BJ (cell line): ENCODE data around the gene HLA-F. TPM values are rescaled to one million over a fixed set of nuclear protein-coding genes. Genes with fewer than 3 reads are reported as not detected.

Source experiments
- CTCF ChIA-PET: fragments of 350-600 bp; formaldehyde crosslinking; extraction: SDS; loops from one replicate; lab custom pipeline; 2021; ENCODE audit warnings: antibody characterized with exemption, inconsistent platforms; lab: Yijun Ruan, JAX
- POLR2A ChIA-PET: fragments of 300-600 bp; sonication (Branson Sonifier 250); formaldehyde crosslinking; extraction: SDS; loops from one replicate; lab custom pipeline; 2021; ENCODE audit warnings: antibody characterized with exemption; lab: Charles Lee
- DNase-seq: peaks from one replicate; pipeline ENCODE4 v3.0.0-alpha.2; 2011; ENCODE audit warnings: low read depth
- H3K27me3 ChIP-seq: 2 replicates; pipeline ENCODE4 v1.6.0; 2011; ENCODE audit warnings: low read length; ENCODE audit not compliant: control insufficient read depth, insufficient read depth
- H3K36me3 ChIP-seq: 2 replicates; pipeline ENCODE4 v1.5.1; 2011; ENCODE audit warnings: low read length; ENCODE audit not compliant: control insufficient read depth, insufficient read depth
- H3K4me3 ChIP-seq: 2 replicates; pipeline ENCODE4 v1.5.1; 2011; ENCODE audit warnings: low read depth, mild to moderate bottlenecking, control low read depth, low read length
- polyA plus RNA-seq: library from polyadenylated mRNA; depleted of rRNA; stranded (reverse); fragments of >200 nt; gene quantifications from 2 replicates; pipeline ENCODE4 v1.2.3, GENCODE V29; 2011
- TF ChIP-seq, protein P1 (sequence below): IDR thresholded peaks from 2 replicates; pipeline ENCODE4 v1.5.1; 2011; ENCODE audit warnings: low read depth, mild to moderate bottlenecking, control low read depth, inconsistent platforms, low read length, moderate library complexity; ENCODE audit not compliant: insufficient read depth

Gene HLA-F
- polyA plus RNA-seq, 1 experiment: 30.7 TPM

DNA sequence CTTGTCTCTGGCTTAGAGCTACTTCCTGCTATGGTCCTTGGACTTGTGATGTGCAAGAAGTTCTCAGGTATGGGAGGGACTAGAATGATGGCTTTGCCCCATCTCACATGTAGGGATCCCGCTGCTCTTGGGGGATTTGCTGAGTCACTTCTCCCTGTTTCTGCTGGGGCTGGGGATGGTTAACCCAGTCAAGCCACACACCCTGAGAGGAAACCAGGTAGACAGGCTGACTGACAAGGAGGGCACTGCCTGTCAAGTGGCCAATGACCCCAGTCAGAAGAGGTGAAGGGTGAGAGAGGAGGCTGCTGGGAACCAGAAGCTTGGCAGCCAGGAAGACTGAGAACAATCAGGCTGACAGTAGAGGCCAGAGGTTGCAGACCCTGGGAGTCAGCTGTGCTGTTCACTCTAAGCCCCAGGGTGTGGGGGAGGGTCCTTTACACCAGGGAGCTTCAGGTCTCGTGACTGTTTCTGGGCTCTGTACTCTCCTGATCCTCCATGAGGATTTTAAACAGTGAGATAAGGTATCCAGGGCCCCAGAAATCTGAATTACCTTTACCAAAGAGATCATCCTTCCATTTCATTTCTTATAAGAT, 34.6 kb downstream of the HLA-F start:
- no peak for DNase-seq
- TF ChIP-seq, protein P1, sequence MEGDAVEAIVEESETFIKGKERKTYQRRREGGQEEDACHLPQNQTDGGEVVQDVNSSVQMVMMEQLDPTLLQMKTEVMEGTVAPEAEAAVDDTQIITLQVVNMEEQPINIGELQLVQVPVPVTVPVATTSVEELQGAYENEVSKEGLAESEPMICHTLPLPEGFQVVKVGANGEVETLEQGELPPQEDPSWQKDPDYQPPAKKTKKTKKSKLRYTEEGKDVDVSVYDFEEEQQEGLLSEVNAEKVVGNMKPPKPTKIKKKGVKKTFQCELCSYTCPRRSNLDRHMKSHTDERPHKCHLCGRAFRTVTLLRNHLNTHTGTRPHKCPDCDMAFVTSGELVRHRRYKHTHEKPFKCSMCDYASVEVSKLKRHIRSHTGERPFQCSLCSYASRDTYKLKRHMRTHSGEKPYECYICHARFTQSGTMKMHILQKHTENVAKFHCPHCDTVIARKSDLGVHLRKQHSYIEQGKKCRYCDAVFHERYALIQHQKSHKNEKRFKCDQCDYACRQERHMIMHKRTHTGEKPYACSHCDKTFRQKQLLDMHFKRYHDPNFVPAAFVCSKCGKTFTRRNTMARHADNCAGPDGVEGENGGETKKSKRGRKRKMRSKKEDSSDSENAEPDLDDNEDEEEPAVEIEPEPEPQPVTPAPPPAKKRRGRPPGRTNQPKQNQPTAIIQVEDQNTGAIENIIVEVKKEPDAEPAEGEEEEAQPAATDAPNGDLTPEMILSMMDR: no peak
- Histone ChIP-seq H3K27me3 (peaks cover 14% of the 10 kb centered on the region), H3K36me3 (no peaks in the 10 kb centered on the region), H3K4me3 (no peak overlapping the region)
- ChIA-PET POLR2A (no interaction called here), CTCF (interaction anchor here (0.9 kb wide), 2 partner anchors 9 to 19 kb away, joined by 3 to 4 read pairs; no protein-coding TSS in a partner anchor)

DNA sequence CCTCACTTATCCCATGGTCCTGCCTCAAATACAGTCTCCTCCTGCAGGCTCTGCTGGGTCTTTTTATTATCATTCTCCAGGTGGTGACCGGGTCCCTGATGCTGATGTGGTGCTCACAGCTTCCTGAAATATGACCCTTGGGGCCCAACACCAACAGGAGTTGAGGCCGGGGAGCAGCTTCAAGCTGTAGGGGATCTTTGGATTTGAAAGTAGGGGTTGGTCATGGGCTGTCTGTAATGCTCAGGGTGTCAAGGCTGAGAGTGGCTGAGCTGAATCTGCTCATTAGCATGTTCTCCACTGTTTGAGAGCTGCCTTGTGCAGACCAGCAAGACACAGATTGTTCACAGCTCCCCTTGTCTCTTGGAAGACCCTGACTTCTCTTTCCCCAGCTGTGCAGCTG, 35.5 kb downstream of the HLA-F start:
- TF ChIP-seq, protein P1: no peak
- H3K4me3 ChIP-seq: no peak overlapping the region
- DNase-seq: no peak
- no peaks in the 10 kb centered on the region for H3K36me3 ChIP-seq
- CTCF ChIA-PET: interaction anchor here (0.9 to 1.7 kb wide), 5 partner anchors 9 to 372 kb away, joined by 3 to 5 read pairs (median 4); no protein-coding TSS in a partner anchor
- peaks cover 14% of the 10 kb centered on the region for H3K27me3 ChIP-seq
- POLR2A ChIA-PET: no interaction called here

- POLR2A ChIA-PET: no interaction called here
- H3K27me3 ChIP-seq: peaks cover 14% of the 10 kb centered on the region
- CTCF ChIA-PET: interaction anchor here (1.2 to 1.7 kb wide), 3 partner anchors 8 to 371 kb away, joined by 4 to 5 read pairs (median 4); no protein-coding TSS in a partner anchor
- H3K36me3 ChIP-seq: no peaks in the 10 kb centered on the region
- no peak overlapping the region for H3K4me3 ChIP-seq
- TF ChIP-seq, protein P1: no peak
- no peak for DNase-seq
Observed at GRCh38 chr6:29759457-29759856, 36.2 kb downstream of the HLA-F start.

GRCh38 chr6:29760328-29760727, 37.1 kb downstream of the HLA-F start:
- ChIA-PET CTCF (no interaction called here), POLR2A (no interaction called here)
- Histone ChIP-seq H3K36me3 (no peaks in the 10 kb centered on the region), H3K27me3 (peaks cover 14% of the 10 kb centered on the region), H3K4me3 (no peak overlapping the region)
- TF ChIP-seq, protein P1: no peak
- DNase-seq: no peak

GRCh38 chr6:29762051-29762450, 38.8 kb downstream of the HLA-F start:
- no peak overlapping the region for H3K4me3 ChIP-seq
- TF ChIP-seq, protein P1: no peak
- H3K27me3 ChIP-seq: peaks cover 8% of the 10 kb centered on the region
- ChIA-PET CTCF (interaction anchor here (0.7 kb wide), 1 partner anchor 9 kb away, joined by 4 read pairs; no protein-coding TSS in a partner anchor), POLR2A (no interaction called here)
- H3K36me3 ChIP-seq: no peaks in the 10 kb centered on the region
- no peak for DNase-seq
